Measurements from ENCODE around the gene NSMCE3.

Gene NSMCE3

GRCh38 chr15:29220852-29221251 is 48.8 kb downstream of the NSMCE3 start:
- DNase-seq (ENCODE audit: low read depth): no peak

GRCh38 chr15:29216955-29217354 is 52.7 kb downstream of the NSMCE3 start:
- no peak for DNase-seq (ENCODE audit: low read depth)
